Esophagus squamous epithelium (tissue), 5 donors: ENCODE measurements around the gene TRAF3IP1. TPM values are rescaled to one million over a fixed set of nuclear protein-coding genes. Genes with fewer than 3 reads are reported as not detected.
"Not testable (repeated sequence)": the region's sequence is repeated elsewhere in the genome, so short reads cannot be mapped to it uniquely, and the experiment has no call there.

ENCODE experiments used
- DNase-seq: peaks from one replicate; lab custom pipeline; 2025; lab: John Stamatoyannopoulos, UW
- H3K27ac ChIP-seq, 4 donors: fragments of 200-600 bp; sonication (generic); one replicate each; pipeline ENCODE4 v1.5.1; 2016 to 2019; ENCODE audit warnings: mild to moderate bottlenecking in 1 of 4
- H3K27me3 ChIP-seq, 4 donors: fragments of 200-600 bp; sonication (generic); 1 replicate in 3 of 4; 2 replicates in 1 of 4; pipeline versions ENCODE4 v1.5.1 to v1.6.0; 2017 to 2021; ENCODE audit warnings: antibody characterized with exemption in 1 of 4
- H3K36me3 ChIP-seq, 3 donors: fragments of 200-600 bp; sonication (generic); one replicate each; pipeline ENCODE4 v1.5.1; 2016 to 2019
- H3K4me1 ChIP-seq, 3 donors: fragments of 200-600 bp; sonication (generic); one replicate each; pipeline ENCODE4 v1.5.1; 2017 to 2019
- H3K4me3 ChIP-seq, 4 donors: fragments of 200-600 bp; sonication (generic); 1 replicate in 3 of 4; 2 replicates in 1 of 4; pipeline ENCODE4 v1.5.1; 2016 to 2019; ENCODE audit warnings: mild to moderate bottlenecking in 2 of 4, moderate library complexity in 1 of 4
- H3K9me3 ChIP-seq, 3 donors: fragments of 200-600 bp; sonication (generic); one replicate each; pipeline ENCODE4 v1.5.1; 2016 to 2019
- POLR2A ChIP-seq, 4 donors: fragments of 450-650 bp; IDR thresholded peaks; one replicate each; pipeline ENCODE4 v1.6.1; 2017; ENCODE audit warnings: antibody characterized with exemption in 4 of 4, mild to moderate bottlenecking in 4 of 4, moderate library complexity in 3 of 4
- WGBS, 2 donors: methylation state at CpG; one replicate each; pipeline ENCODE4 v1.1.5; 2018; 5-methylcytosine and 5-hydroxymethylcytosine counted together
- intact Hi-C: fragments of 100-400 bp; cut with DNase I; formaldehyde crosslinking; loops from one replicate; pipeline ENCODE4 v1.15.0; 2022
- total RNA-seq, 4 donors: library from RNA; depleted of rRNA; stranded (reverse); fragments of >200 nt; gene quantifications; one replicate each; pipeline ENCODE4 v1.1.0, GENCODE V29; 2016
- TF ChIP-seq, protein P1 (sequence below), 6 experiments: fragments of 450-650 bp in 4 of 6; fragments of 200-600 bp in 2 of 6; sonication (generic) in 2 of 6; IDR thresholded peaks; one replicate each; pipeline ENCODE4 v1.5.1; 2016 to 2019; ENCODE audit warnings: antibody characterized with exemption in 6 of 6, mild to moderate bottlenecking in 4 of 6, moderate library complexity in 4 of 6
- donor health status: DM: yes; HTN: yes; CAD: no.

TRAF3IP1 gene, protein sequence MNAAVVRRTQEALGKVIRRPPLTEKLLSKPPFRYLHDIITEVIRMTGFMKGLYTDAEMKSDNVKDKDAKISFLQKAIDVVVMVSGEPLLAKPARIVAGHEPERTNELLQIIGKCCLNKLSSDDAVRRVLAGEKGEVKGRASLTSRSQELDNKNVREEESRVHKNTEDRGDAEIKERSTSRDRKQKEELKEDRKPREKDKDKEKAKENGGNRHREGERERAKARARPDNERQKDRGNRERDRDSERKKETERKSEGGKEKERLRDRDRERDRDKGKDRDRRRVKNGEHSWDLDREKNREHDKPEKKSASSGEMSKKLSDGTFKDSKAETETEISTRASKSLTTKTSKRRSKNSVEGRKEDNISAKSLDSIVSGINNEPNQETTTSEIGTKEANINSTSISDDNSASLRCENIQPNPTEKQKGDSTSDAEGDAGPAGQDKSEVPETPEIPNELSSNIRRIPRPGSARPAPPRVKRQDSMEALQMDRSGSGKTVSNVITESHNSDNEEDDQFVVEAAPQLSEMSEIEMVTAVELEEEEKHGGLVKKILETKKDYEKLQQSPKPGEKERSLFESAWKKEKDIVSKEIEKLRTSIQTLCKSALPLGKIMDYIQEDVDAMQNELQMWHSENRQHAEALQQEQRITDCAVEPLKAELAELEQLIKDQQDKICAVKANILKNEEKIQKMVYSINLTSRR
- 10 to 100 TPM in 1 of 4 donors, 1 to 10 TPM in 3; 5.4 to 13.5 (median 9.8) TPM for total RNA-seq

DNA sequence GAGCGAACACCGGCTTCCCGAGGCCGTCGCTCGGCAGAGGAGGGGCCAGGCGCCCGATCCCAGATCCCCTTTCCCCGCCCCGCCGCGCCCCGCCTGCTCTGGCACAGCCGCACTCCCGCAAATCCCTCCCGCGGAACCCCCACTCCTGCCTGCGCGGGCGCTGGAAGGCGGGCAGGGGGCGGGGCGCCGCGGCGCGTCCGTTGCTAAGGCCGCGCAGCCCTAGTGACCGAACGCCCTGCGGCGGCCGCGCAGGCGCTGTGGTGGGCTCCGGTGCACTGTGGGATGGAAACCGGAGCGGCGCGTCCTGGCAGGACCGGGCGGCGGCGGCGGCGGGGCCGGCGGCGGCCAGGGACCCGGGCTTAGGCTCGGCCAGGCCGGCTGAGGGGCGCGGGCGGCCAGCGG lies at the start of gene TRAF3IP1:
Gene TRAF3IP1, plus strand, starts transcription at position 273 of the 402 bp plus-strand sequence. CDS start 145 bp downstream, outside the sequence.
- peaks cover 4 to 24% (median 13%) of the 10 kb centered on the region in 3 donors for H3K4me1 ChIP-seq
- H3K27me3 ChIP-seq = no peaks in the 10 kb centered on the region
- H3K36me3 ChIP-seq = peaks cover 0 to 6% (median 0%) of the 10 kb centered on the region in 3 donors
- DNase-seq = peak; percentile 7
- TF ChIP-seq, protein P1, sequence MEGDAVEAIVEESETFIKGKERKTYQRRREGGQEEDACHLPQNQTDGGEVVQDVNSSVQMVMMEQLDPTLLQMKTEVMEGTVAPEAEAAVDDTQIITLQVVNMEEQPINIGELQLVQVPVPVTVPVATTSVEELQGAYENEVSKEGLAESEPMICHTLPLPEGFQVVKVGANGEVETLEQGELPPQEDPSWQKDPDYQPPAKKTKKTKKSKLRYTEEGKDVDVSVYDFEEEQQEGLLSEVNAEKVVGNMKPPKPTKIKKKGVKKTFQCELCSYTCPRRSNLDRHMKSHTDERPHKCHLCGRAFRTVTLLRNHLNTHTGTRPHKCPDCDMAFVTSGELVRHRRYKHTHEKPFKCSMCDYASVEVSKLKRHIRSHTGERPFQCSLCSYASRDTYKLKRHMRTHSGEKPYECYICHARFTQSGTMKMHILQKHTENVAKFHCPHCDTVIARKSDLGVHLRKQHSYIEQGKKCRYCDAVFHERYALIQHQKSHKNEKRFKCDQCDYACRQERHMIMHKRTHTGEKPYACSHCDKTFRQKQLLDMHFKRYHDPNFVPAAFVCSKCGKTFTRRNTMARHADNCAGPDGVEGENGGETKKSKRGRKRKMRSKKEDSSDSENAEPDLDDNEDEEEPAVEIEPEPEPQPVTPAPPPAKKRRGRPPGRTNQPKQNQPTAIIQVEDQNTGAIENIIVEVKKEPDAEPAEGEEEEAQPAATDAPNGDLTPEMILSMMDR (IDR thresholded peaks at IDR 0.05) = peak in 2 of 6 experiments; percentile 3 to 21
- TF ChIP-seq POLR2A (IDR thresholded peaks at IDR 0.05) = peak in 1 of 4 donors; percentile 25
- peak within 1 kb of the TSS; percentile 68 to 95 (median 83) for H3K4me3 ChIP-seq
- no peaks in the 10 kb centered on the region for H3K9me3 ChIP-seq
- peak within 1 kb of the TSS; percentile 63 to 86 (median 72) for H3K27ac ChIP-seq
- intact Hi-C loops = no loop called here
- 0% methylated on average over 2 of the region's 58 CpGs; no CpG with 5 or more reads in 1 of the 2 donors for WGBS, 2 donors

DNA sequence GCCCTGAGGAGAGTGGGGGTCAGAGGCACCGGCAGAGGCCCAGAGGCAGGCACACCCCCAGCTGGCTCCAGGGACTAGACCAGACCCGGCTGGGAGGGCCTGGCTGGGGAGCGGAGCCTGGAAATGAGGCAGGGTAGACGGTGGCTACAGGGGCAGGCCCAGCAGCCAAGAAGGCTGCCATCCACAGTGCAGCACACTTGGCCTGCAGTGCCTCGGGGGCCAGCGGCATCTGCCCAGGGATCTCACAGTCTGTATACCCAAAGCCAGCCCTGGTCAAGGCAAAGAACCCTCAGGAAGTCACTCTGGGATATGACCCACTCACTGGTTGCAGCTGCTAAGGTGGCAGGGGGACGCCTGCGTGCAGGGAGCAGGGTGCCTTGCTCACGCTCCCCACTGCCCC lies 49.7 kb upstream of the TRAF3IP1 start:
- intact Hi-C loops = no loop called here
- 80 to 82% methylated on average over 6 to 7 of the region's 9 CpGs for WGBS, 2 donors
- H3K27ac ChIP-seq = no peak overlapping the region
- no peak for TF ChIP-seq POLR2A (IDR thresholded peaks at IDR 0.05)
- TF ChIP-seq, protein P1 (IDR thresholded peaks at IDR 0.05) = no peak
- H3K27me3 ChIP-seq = no peaks in the 10 kb centered on the region
- H3K36me3 ChIP-seq = peaks cover 10 to 98% (median 47%) of the 10 kb centered on the region in 3 donors
- H3K4me3 ChIP-seq = no peak overlapping the region
- DNase-seq = no peak
- H3K9me3 ChIP-seq = no peaks in the 10 kb centered on the region
- H3K4me1 ChIP-seq = peaks cover 0 to 19% (median 12%) of the 10 kb centered on the region in 3 donors

DNA sequence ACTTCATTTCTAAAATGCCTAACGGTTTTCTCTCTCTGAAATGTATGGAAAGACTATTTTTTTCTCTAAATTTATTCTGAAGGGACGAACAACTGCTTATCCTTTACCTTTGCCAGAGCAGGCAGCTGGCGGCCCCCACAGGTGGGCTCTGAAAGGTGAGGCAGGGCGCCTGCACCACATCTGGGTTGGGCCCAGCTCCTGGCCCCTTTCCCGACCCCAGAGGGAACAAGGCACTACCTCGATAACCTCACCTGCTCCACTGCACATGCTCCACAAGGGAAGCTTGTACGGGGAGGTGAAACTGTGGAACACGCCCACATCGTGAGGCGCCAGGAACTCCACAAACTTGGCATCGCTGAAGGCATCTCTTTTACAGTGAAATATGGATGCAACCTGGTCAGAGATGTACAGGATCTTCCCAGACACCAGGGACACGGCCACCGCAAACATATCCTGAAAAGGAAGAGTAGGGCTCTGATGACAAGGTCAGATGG lies 49.2 kb upstream of the TRAF3IP1 start:
- no peak for DNase-seq
- Histone ChIP-seq H3K4me3 (no peak overlapping the region), H3K27me3 (no peaks in the 10 kb centered on the region), H3K9me3 (no peaks in the 10 kb centered on the region), H3K4me1 (peaks cover 0 to 19% (median 12%) of the 10 kb centered on the region in 3 donors), H3K27ac (no peak overlapping the region), H3K36me3 (peaks cover 10 to 98% (median 47%) of the 10 kb centered on the region in 3 donors)
- TF ChIP-seq, protein P1 (IDR thresholded peaks at IDR 0.05) = no peak
- no peak for TF ChIP-seq POLR2A (IDR thresholded peaks at IDR 0.05)
- WGBS, 2 donors = 52 to 83% methylated on average over 1 to 6 of the region's 13 CpGs
- intact Hi-C loops = no loop called here

DNA sequence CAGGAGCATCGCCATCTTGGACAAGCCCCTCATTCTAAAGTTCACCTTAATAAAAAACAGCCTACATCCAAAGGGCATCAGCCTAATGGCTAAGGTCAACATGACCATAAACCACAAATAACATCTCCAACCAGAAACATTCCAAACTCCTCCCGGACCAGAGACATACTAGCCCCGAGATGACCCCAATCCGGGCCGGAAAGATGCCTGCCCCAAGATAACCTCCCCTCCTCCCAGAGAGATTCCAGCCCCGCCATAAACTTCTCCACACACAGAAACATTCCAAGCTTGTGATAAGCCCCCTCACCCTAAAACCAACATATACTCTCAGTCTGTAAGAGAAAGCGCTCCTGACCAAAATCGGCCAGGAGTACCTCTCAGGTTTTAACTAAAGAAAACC lies 48.6 kb upstream of the TRAF3IP1 start:
- peaks cover 10 to 98% (median 47%) of the 10 kb centered on the region in 3 donors for H3K36me3 ChIP-seq
- 83 to 85% methylated on average over 7 to 8 of the region's 8 CpGs for WGBS, 2 donors

DNA sequence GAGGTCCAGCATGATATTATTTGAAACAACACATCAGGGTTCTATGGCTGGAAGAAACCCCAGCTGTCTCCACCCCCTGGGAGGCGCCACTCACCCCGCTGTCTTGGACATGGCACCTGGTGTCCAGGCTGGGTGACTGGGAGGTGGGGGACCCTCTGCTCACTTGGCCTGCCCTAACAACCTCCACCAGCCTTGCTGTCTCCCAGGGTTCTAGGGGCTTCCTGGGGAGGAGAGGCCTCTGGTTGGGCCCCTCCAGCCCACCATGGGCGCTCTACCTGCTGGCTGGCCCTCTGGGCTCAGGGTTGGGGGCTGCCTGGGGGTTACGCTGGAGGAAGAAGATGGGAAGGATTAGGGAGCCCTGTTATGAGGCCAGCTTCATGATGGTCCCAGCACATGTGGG lies 48.2 kb upstream of the TRAF3IP1 start:
- 94% methylated on average over 2 of the region's 4 CpGs; no CpG with 5 or more reads in 1 of the 2 donors for WGBS, 2 donors
- Histone ChIP-seq H3K4me1 (peaks cover 0 to 13% (median 4%) of the 10 kb centered on the region in 3 donors), H3K27me3 (no peaks in the 10 kb centered on the region), H3K27ac (no peak overlapping the region), H3K9me3 (no peaks in the 10 kb centered on the region), H3K4me3 (no peak overlapping the region), H3K36me3 (peaks cover 10 to 98% (median 47%) of the 10 kb centered on the region in 3 donors)
- TF ChIP-seq, protein P1 (IDR thresholded peaks at IDR 0.05) = no peak
- no peak for TF ChIP-seq POLR2A (IDR thresholded peaks at IDR 0.05)
- intact Hi-C loops = no loop called here
- DNase-seq = no peak

More for the DNA sequence above, 48.6 kb upstream of the TRAF3IP1 start:
- H3K4me3 ChIP-seq, intact Hi-C loops, H3K9me3 ChIP-seq, H3K27me3 ChIP-seq, H3K27ac ChIP-seq, DNase-seq: not testable (repeated sequence)
- peaks cover 0 to 17% (median 9%) of the 10 kb centered on the region in 3 donors for H3K4me1 ChIP-seq

DNA sequence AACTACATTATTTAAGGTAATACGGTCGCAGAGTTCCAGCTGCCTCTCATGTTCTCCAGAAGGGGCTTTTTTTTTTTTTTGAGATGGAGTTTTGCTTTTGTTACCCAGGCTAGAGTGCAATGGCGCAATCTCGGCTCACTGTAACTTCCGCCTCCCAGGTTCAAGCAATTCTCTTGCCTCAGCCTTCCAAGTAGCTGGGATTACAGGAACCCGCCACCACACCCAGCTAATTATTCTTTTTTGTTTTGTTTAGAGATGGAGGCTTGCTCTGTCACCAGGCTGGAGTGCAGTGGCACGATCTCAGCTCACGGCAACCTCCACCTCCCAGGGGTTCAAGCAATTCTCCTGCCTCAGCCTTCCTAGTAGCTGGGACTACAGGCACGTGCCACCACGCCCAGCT lies 46.9 kb upstream of the TRAF3IP1 start:
- peaks cover 10 to 94% (median 37%) of the 10 kb centered on the region in 3 donors for H3K36me3 ChIP-seq
- H3K27ac ChIP-seq = peak overlapping the region in 2 of 4 donors; percentile 14 to 39
- H3K9me3 ChIP-seq, DNase-seq, H3K4me1 ChIP-seq, intact Hi-C loops, H3K27me3 ChIP-seq, H3K4me3 ChIP-seq: not testable (repeated sequence)
- 66 to 69% methylated on average over 10 of the region's 10 CpGs for WGBS, 2 donors
